Activated naive CD4-positive, alpha-beta T cell treated with anti-CD3 and anti-CD28 coated beads for 36 hours (primary cell): Measurements from ENCODE around the gene MACF1. TPM values are rescaled to one million over a fixed set of nuclear protein-coding genes. Genes with fewer than 3 reads are reported as not detected.
"Not testable (repeated sequence)": the region's sequence is repeated elsewhere in the genome, so short reads cannot be mapped to it uniquely, and the experiment has no call there.

ENCODE experiments used
- CTCF ChIA-PET: fragments of 350-600 bp; sonication (Branson Sonifier 250); formaldehyde crosslinking; loops from one replicate; lab custom pipeline; 2021; ENCODE audit warnings: antibody characterized with exemption; lab: Charles Lee
- DNase-seq: peaks from one replicate; pipeline ENCODE4 v3.0.0-alpha.2; 2020
- H3K27ac Mint-ChIP-seq: one replicate; pipeline ENCODE4 v1.8.0; 2021; ENCODE audit warnings: mild to moderate bottlenecking, mixed read lengths
- H3K27me3 Mint-ChIP-seq: one replicate; pipeline ENCODE4 v1.8.0; 2021; ENCODE audit warnings: low read depth, mixed read lengths
- H3K36me3 Mint-ChIP-seq: one replicate; pipeline ENCODE4 v1.8.0; 2021; ENCODE audit warnings: low read depth, mixed read lengths
- H3K4me1 Mint-ChIP-seq: one replicate; pipeline ENCODE4 v1.8.0; 2021; ENCODE audit warnings: low read depth, mixed read lengths
- H3K4me3 Mint-ChIP-seq: one replicate; pipeline ENCODE4 v1.8.0; 2021; ENCODE audit warnings: mild to moderate bottlenecking, moderate library complexity, mixed read lengths
- H3K9me3 Mint-ChIP-seq: one replicate; pipeline ENCODE4 v1.8.0; 2021; ENCODE audit warnings: mixed read lengths
- intact Hi-C: fragments of 100-400 bp; cut with micrococcal nuclease; formaldehyde crosslinking; loops from one replicate; pipeline ENCODE4 v1.15.1; 2023
- total RNA-seq, 2 experiments: library from RNA; stranded (reverse); gene quantifications; one replicate each; pipeline ENCODE4 v1.2.3, GENCODE V29; 2021

Gene MACF1
- total RNA-seq, 2 experiments from 2014 or later, result 174 to 179 TPM

DNA sequence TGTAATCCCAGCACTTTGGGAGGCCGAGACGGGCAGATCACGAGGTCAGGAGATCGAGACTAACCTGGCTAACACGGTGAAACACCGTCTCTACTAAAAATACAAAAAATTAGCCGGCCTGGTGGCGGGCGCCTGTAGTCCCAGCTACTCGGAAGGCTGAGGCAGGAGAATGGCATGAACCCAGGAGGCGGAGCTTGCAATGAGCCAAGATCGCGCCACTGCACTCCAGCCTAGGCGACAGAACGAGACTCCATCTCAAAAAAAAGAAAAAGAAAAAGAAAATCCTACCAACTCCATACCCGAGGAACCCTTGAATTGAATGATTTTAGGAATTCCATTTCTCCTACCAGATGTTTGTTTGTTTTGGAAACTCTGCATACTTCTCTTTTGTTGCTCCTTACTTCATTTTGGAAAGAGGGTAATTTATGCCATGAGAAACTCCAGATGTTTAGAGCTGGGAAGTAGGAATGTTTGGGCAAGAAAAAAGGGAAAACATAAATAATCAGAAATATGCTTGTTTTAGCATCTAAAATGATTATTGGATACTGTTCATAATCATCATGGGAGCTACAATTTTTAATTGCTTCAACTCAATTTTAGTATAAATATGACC lies 262.7 kb downstream of the MACF1 start:
- H3K4me1 Mint-ChIP-seq, DNase-seq, H3K4me3 Mint-ChIP-seq, H3K27ac Mint-ChIP-seq, intact Hi-C loops, H3K27me3 Mint-ChIP-seq, CTCF ChIA-PET, H3K9me3 Mint-ChIP-seq: not testable (repeated sequence)
- peaks cover 24% of the 10 kb centered on the region for H3K36me3 Mint-ChIP-seq

DNA sequence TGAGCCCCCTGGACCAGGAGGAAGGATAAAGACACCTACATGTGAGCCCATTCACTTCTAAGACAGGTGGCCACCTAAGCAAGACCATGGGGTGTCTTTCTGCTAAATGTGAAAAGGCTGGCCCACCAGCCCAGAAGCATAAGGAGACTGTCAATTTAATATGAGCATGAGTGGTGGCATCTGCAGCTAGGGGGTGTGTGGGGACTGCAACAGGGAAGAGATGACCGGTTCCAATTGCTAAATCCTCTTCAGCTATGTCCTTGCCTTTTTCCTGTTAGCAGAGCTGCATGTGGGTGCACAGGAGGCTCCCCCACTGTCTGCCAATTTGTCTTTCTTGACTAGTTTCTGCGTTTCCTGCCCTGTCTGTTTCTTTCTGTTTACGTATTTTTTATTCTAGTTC lies 264.7 kb downstream of the MACF1 start:
- DNase-seq, result no peak
- peaks cover 2% of the 10 kb centered on the region for H3K4me1 Mint-ChIP-seq
- CTCF ChIA-PET, result no interaction called here
- H3K27me3 Mint-ChIP-seq, result no peaks in the 10 kb centered on the region
- no peaks in the 10 kb centered on the region for H3K9me3 Mint-ChIP-seq
- H3K36me3 Mint-ChIP-seq, result peaks cover 22% of the 10 kb centered on the region
- intact Hi-C loops, result no loop called here
- no peak overlapping the region for H3K4me3 Mint-ChIP-seq
- no peak overlapping the region for H3K27ac Mint-ChIP-seq

DNA sequence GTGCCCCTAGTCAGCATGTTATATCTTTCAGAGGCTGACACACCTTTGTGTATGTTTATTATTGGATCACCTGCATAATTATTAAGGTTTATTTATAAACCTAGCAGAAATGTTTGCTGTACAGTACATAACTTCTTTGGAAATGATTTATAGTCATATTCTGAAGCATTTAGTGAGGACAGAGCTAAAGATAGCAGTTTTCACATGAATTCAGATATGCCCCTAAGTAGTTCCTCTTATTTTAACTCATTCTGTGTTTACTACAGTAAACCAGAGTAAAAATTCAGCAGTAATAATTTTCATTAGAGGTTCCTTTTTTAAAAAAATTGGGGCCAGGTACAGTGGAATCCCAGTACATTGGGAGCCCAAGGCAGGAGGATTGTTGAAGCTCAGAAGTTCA lies 265.5 kb downstream of the MACF1 start:
- CTCF ChIA-PET, result interaction anchor here (0.8 to 1.7 kb wide), 3 partner anchors 10 to 136 kb away, joined by 3 to 4 read pairs (median 3); no protein-coding TSS in a partner anchor
- intact Hi-C loops, result no loop called here
- no peak overlapping the region for H3K4me3 Mint-ChIP-seq

DNA sequence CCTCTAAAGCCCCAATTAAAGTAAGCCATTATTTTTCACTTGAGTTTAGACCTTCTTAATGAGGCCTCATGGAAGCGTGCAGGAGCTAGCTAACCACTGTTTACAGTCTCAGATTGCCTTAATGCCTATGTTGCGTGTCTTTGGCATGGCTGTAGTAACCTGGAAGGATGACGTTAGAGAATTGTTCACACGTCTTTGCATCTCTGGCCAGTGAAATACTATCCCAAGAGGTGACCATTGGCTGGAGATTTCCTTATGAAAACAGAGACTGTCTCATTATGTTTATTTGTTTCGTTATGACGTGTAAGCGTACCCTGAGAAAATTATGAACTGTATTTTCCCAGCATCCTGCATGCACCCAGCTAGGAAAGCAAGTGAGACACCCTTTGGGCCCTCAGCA lies 268.3 kb downstream of the MACF1 start:
- Mint-ChIP-seq H3K27ac (no peak overlapping the region), H3K4me3 (no peak overlapping the region), H3K9me3 (no peaks in the 10 kb centered on the region), H3K36me3 (peaks cover 20% of the 10 kb centered on the region), H3K4me1 (no peaks in the 10 kb centered on the region), H3K27me3 (no peaks in the 10 kb centered on the region)
- CTCF ChIA-PET, result no interaction called here
- DNase-seq, result no peak
- intact Hi-C loops, result no loop called here

More for the DNA sequence above, 265.5 kb downstream of the MACF1 start:
- H3K27ac Mint-ChIP-seq, result no peak overlapping the region
- peaks cover 2% of the 10 kb centered on the region for H3K4me1 Mint-ChIP-seq
- no peaks in the 10 kb centered on the region for H3K9me3 Mint-ChIP-seq
- no peaks in the 10 kb centered on the region for H3K27me3 Mint-ChIP-seq
- peaks cover 21% of the 10 kb centered on the region for H3K36me3 Mint-ChIP-seq
- DNase-seq, result no peak

DNA sequence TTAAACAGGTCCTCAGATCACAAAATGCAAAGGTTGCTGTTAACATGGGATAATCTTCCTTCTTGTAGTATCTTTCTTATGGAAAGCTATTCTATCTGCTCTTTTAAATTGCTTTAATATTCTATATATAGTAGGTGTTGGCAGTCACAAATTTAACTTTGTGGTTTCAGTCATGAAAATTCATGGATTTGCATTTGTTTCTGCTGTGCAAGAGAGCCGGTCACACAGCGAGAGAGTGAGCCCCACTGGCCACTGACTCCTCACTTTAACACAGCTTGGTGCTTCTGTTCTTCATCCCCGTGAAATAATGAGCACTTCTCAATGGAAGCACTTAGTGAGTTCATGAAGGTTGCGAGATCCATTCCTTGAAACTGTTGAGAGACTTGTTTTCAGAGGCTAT lies 268.8 kb downstream of the MACF1 start:
- intact Hi-C loops, result no loop called here
- Mint-ChIP-seq H3K36me3 (peaks cover 19% of the 10 kb centered on the region), H3K27me3 (no peaks in the 10 kb centered on the region), H3K9me3 (no peaks in the 10 kb centered on the region), H3K4me3 (no peak overlapping the region), H3K4me1 (no peaks in the 10 kb centered on the region), H3K27ac (peak overlapping the region; percentile 12)
- CTCF ChIA-PET, result no interaction called here
- DNase-seq, result no peak

DNA sequence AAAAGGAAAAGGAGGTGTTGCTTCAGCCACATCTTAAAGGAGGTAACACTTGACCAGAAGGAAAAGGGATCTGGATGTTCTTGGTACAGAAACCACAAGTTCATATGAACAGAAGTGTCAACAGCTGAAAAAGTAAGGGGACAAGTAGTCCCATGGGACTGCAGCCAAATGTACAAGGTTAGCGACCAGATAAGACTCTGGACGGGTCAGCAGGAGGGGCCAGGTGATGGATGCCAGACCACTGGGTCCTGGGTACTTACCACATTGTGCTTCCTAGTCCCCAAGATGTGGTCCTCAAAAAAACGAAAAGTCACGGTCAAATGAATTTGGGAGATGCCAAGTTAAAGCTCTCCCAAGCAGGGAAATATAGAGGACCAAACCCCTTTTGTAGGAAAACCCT lies 270.3 kb downstream of the MACF1 start:
- no peak for DNase-seq
- Mint-ChIP-seq H3K36me3 (peaks cover 13% of the 10 kb centered on the region), H3K4me1 (no peaks in the 10 kb centered on the region), H3K27ac (peak overlapping the region; percentile 30), H3K9me3 (no peaks in the 10 kb centered on the region), H3K4me3 (no peak overlapping the region), H3K27me3 (no peaks in the 10 kb centered on the region)
- intact Hi-C loops, result no loop called here
- CTCF ChIA-PET, result no interaction called here

DNA sequence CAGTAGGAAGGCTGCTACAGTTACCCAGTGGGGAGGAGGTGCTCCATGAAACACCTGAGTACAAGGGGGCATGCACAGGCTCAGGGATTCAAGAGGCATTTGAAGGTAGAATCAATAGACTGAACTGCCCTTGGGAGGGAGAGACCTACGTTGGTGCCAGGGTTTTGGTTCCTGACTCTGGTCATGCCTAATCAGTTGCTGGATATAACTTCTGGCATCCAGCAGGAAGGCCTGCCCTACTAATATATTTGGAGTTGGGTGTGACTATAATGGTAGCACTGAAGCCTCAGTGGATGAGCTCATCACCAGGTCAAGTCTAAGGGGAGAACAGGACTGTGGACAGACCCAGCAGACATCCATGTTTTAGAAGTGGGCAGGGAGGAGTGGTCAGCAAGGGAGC lies 271.1 kb downstream of the MACF1 start:
- DNase-seq, H3K4me3 Mint-ChIP-seq, H3K9me3 Mint-ChIP-seq, H3K27ac Mint-ChIP-seq, H3K27me3 Mint-ChIP-seq, intact Hi-C loops, CTCF ChIA-PET, H3K4me1 Mint-ChIP-seq: not testable (repeated sequence)
- H3K36me3 Mint-ChIP-seq, result peaks cover 13% of the 10 kb centered on the region

DNA sequence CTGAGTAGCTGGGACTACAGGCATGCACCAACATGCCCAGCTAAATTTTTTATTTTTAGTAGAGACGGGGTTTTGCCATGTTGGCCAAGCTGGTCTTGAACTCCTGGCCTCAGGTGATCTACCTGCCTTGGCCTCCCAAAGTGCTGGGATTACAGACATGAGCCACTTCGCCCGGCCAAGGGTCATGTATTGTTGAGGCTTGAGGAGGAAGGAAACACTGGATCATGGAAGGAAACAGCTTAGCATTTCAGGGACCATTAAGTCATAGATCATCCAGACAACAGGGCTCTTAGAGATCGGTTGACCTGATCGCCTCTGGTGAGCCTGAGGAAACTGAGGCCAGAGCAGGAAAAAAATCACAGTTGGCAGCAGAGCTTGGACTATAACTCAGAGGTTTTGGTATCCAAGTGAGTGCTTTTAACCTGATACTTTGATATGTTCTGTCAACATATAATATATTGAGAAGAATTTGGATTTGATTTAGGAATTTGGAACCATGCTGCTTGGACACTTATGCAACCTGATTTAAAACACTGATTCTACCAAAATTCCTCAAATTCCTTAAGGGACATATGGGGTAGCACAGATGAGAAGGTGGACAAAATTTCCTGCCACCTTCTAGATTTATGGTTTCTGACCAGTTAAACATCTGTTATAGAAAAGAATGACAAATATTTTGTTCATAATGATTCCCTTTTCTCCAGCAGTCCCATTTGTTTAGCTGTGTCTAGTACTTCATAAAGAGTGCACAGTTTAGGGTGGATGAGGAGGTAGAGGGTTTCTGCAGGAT lies 273.8 kb downstream of the MACF1 start:
- intact Hi-C loops, result no loop called here
- DNase-seq, result no peak
- H3K27ac Mint-ChIP-seq, result peak overlapping the region; percentile 63
- H3K9me3 Mint-ChIP-seq, result no peaks in the 10 kb centered on the region
- CTCF ChIA-PET, result no interaction called here
- peaks cover 10% of the 10 kb centered on the region for H3K36me3 Mint-ChIP-seq
- H3K4me3 Mint-ChIP-seq, result no peak overlapping the region
- no peaks in the 10 kb centered on the region for H3K27me3 Mint-ChIP-seq
- no peaks in the 10 kb centered on the region for H3K4me1 Mint-ChIP-seq

DNA sequence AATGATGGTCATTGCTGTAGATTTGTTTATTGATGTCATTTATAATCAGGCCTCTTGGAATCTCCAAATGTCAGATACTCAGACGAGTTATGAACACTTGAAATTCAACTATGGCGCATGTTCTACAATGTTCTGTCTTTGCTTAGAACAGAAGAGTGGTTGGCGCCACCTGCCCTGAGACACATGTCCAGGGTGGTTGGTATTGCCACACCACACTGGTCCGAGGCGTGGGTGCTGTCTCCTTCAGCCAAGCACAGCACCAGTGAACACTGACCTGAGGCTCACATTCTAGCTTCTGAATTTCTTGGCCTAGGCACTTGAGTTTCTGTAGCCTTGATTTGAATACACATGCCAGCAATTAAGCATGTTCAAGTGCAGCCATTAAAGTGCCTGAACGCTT lies 276.8 kb downstream of the MACF1 start:
- no peaks in the 10 kb centered on the region for H3K9me3 Mint-ChIP-seq
- H3K4me3 Mint-ChIP-seq, result no peak overlapping the region
- no peaks in the 10 kb centered on the region for H3K4me1 Mint-ChIP-seq
- DNase-seq, result no peak
- intact Hi-C loops, result no loop called here
- CTCF ChIA-PET, result interaction anchor here (2.2 kb wide), 1 partner anchor 57 kb away, joined by 7 read pairs; no protein-coding TSS in a partner anchor
- H3K27ac Mint-ChIP-seq, result no peak overlapping the region
- peaks cover 11% of the 10 kb centered on the region for H3K36me3 Mint-ChIP-seq
- no peaks in the 10 kb centered on the region for H3K27me3 Mint-ChIP-seq

DNA sequence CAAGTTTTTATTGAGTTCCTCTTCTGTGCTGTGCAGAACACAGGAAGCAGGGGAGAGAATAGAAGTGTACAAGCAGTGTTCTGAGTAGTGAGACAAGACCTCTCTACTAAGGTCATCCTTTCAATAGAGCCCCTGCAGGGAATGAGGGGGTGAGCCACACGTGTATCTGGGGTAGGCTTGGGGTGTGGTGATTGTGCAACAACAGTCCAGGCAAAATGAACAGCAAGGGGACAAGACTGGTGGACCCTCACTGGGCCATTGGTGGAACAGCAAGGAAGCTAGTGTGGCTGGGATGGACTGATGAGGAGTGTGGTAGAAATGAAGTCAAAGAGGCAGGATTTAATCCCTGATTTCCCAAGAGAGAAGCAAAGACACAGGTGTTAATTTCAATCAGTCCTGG lies 278.8 kb downstream of the MACF1 start:
- intact Hi-C loops, result no loop called here
- no peaks in the 10 kb centered on the region for H3K4me1 Mint-ChIP-seq
- peak overlapping the region; percentile 46 for H3K27ac Mint-ChIP-seq
- no peak overlapping the region for H3K4me3 Mint-ChIP-seq
- no peaks in the 10 kb centered on the region for H3K9me3 Mint-ChIP-seq
- no peaks in the 10 kb centered on the region for H3K27me3 Mint-ChIP-seq
- CTCF ChIA-PET, result no interaction called here
- H3K36me3 Mint-ChIP-seq, result peaks cover 13% of the 10 kb centered on the region
- DNase-seq, result no peak

DNA sequence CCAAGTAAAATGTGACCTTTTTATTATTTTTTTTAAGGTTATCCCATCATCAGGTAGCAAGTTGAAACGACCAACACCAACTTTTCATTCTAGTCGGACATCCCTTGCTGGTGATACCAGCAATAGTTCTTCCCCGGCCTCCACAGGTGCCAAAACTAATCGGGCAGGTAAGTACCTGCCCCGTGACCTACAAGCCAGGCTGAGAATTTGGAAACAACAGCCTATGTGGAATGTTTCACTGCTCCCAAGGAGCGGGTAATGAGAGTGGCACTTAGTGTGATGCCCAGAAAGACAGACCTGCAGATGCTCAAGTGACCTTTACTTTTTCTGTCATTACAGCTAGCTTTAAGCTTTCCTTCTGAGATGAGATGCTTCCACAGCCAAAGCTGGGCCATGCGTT lies 280.1 kb downstream of the MACF1 start:
- DNase-seq, result no peak
- H3K9me3 Mint-ChIP-seq, result no peaks in the 10 kb centered on the region
- peaks cover 13% of the 10 kb centered on the region for H3K36me3 Mint-ChIP-seq
- H3K27ac Mint-ChIP-seq, result no peak overlapping the region
- intact Hi-C loops, result no loop called here
- CTCF ChIA-PET, result no interaction called here
- no peaks in the 10 kb centered on the region for H3K4me1 Mint-ChIP-seq
- H3K4me3 Mint-ChIP-seq, result no peak overlapping the region
- no peaks in the 10 kb centered on the region for H3K27me3 Mint-ChIP-seq

DNA sequence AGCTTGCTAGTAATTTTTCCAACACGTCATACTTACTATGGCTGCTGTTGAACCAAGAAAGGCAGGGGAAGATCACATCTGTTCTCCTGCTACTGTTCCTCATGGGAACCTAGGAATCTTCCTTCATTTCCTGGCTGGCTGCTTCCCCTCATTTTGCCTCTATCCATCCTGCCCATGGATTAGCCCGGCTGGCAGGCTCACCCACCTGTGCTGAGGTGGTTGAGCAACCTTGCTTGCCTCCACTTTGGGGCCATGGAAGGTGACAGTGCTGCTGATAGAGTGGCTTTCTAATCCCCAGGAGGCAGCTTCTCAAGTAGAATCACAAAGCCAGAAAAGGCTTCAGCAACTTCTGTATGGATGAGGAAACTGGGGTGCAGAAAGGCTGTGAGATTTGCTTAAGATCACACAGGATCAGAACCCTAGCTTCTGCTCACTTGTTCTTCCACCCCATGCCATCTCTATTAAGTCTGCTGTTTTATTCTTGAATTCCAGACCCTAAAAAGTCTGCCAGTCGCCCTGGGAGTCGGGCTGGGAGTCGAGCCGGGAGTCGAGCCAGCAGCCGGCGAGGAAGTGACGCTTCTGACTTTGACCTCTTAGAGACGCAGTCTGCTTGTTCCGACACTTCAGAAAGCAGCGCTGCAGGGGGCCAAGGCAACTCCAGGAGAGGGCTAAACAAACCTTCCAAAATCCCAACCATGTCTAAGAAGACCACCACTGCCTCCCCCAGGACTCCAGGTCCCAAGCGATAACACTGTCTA lies 280.7 kb downstream of the MACF1 start:
- Mint-ChIP-seq H3K27ac (no peak overlapping the region), H3K4me1 (no peaks in the 10 kb centered on the region), H3K36me3 (peaks cover 13% of the 10 kb centered on the region), H3K27me3 (peaks cover under 1% of the 10 kb centered on the region), H3K4me3 (no peak overlapping the region), H3K9me3 (no peaks in the 10 kb centered on the region)
- no peak for DNase-seq
- CTCF ChIA-PET, result no interaction called here
- intact Hi-C loops, result no loop called here
